ENCODE results near the gene KLHDC2.

KLHDC2 gene

DNA sequence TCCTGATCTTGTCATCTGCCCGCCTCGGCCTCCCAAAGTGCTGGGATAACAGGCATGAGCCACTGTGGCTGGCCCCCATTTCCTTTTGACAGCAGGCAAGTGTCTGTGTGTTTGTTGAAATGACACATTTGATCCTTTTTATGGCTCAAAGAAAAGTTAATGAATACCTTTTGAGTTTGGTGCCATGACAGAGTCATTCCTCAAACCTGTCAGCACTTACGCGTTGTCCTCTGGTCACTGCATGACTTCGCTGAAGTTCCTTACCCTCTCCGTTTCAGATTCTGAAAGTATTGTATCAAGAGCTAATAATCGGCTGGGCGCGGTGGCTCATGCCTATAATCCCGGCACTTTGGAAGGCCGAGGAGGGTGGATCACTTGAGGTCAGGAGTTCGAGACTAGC lies 52.2 kb downstream of the KLHDC2 start:
- TF ChIP-seq, protein P1, sequence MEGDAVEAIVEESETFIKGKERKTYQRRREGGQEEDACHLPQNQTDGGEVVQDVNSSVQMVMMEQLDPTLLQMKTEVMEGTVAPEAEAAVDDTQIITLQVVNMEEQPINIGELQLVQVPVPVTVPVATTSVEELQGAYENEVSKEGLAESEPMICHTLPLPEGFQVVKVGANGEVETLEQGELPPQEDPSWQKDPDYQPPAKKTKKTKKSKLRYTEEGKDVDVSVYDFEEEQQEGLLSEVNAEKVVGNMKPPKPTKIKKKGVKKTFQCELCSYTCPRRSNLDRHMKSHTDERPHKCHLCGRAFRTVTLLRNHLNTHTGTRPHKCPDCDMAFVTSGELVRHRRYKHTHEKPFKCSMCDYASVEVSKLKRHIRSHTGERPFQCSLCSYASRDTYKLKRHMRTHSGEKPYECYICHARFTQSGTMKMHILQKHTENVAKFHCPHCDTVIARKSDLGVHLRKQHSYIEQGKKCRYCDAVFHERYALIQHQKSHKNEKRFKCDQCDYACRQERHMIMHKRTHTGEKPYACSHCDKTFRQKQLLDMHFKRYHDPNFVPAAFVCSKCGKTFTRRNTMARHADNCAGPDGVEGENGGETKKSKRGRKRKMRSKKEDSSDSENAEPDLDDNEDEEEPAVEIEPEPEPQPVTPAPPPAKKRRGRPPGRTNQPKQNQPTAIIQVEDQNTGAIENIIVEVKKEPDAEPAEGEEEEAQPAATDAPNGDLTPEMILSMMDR (IDR thresholded peaks at IDR 0.05; ENCODE audit: low read depth, low read length): no peak
- no peak for DNase-seq (ENCODE audit: low read depth, low spot score)
- H3K4me3 ChIP-seq (ENCODE audit: low read depth, low read length): no peak overlapping the region
- in situ Hi-C loops (cut with HindIII; ENCODE audit: low sequenced_read_pairs): no loop called here

DNA sequence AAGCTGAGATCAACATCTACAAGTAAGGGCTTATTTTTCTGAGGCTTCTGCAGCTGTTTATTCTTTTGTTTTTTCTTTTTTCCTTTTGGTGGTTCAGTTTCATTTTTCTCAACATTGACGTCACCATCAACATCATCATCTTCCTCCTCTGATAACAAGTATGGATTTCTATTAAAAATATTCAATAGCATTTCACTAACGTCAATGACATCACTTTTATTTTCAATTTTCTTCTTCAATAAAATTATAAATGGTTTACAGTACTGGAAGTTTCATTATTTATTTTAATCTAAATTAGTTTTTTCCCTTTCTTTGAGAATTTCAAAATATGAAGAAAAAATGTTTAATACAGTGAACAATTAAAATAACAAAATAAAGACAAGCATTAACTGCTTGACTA lies 60.7 kb downstream of the KLHDC2 start:
- H3K4me3 ChIP-seq (ENCODE audit: low read depth, low read length): no peak overlapping the region
- in situ Hi-C loops (cut with HindIII; ENCODE audit: low sequenced_read_pairs): no loop called here
- no peak for DNase-seq (ENCODE audit: low read depth, low spot score)
- TF ChIP-seq, protein P1 (IDR thresholded peaks at IDR 0.05; ENCODE audit: low read depth, low read length): no peak

Measured in astrocyte of the spinal cord (primary cell).